MM.1S (cell line): ENCODE data around the gene GSG1L.

Source experiments
- DNase-seq: peaks from one replicate; pipeline ENCODE4 v3.0.0-alpha.2; 2015
- H2AFZ ChIP-seq: fragments of 300-600 bp; sonication (generic); 2 replicates; pipeline ENCODE4 v1.6.0; 2016; ENCODE audit warnings: antibody characterized with exemption, low read length
- H3F3A ChIP-seq: fragments of 300-600 bp; sonication (generic); 2 replicates; pipeline ENCODE4 v1.6.1; 2016; ENCODE audit warnings: mild to moderate bottlenecking, antibody characterized with exemption, low read length, moderate library complexity, mixed read lengths; ENCODE audit not compliant: insufficient read depth
- H3K27ac ChIP-seq: fragments of 300-600 bp; sonication (generic); 2 replicates; pipeline ENCODE4 v1.5.1; 2016; ENCODE audit warnings: mild to moderate bottlenecking, low read length
- H3K27me3 ChIP-seq: fragments of 300-600 bp; sonication (generic); replicated peaks from 2 replicates; pipeline ENCODE4 v1.6.0; 2016; ENCODE audit warnings: low read length; ENCODE audit not compliant: insufficient read depth
- H3K36me3 ChIP-seq: fragments of 300-600 bp; sonication (generic); replicated peaks from 2 replicates; pipeline ENCODE4 v1.6.1; 2016; ENCODE audit warnings: mild to moderate bottlenecking, low read length, mixed read lengths; ENCODE audit not compliant: insufficient read depth
- H3K4me1 ChIP-seq: fragments of 300-600 bp; sonication (generic); 2 replicates; pipeline ENCODE4 v1.6.1; 2016; ENCODE audit warnings: low read length, mixed read lengths
- H3K4me2 ChIP-seq: fragments of 300-600 bp; sonication (generic); 2 replicates; pipeline ENCODE4 v1.6.0; 2016; ENCODE audit warnings: low read depth, low read length
- H3K4me3 ChIP-seq: fragments of 300-600 bp; sonication (generic); 2 replicates; pipeline ENCODE4 v1.5.1; 2016; ENCODE audit warnings: low read length, mixed read lengths
- H3K79me2 ChIP-seq: fragments of 300-600 bp; sonication (generic); 2 replicates; pipeline ENCODE4 v1.6.1; 2016; ENCODE audit warnings: mixed run types, low read length, mixed read lengths
- H3K9ac ChIP-seq: fragments of 300-600 bp; sonication (generic); 2 replicates; pipeline ENCODE4 v1.6.1; 2016; ENCODE audit warnings: low read length, mixed read lengths
- H3K9me2 ChIP-seq: fragments of 300-600 bp; sonication (generic); replicated peaks from 2 replicates; pipeline ENCODE4 v1.6.1; 2016; ENCODE audit warnings: mild to moderate bottlenecking, low read length, mixed read lengths; ENCODE audit not compliant: insufficient read depth
- H3K9me3 ChIP-seq: fragments of 300-600 bp; sonication (generic); replicated peaks from 2 replicates; pipeline ENCODE4 v1.6.1; 2016; ENCODE audit warnings: mild to moderate bottlenecking, low read length, mixed read lengths; ENCODE audit not compliant: insufficient read depth
- H4K20me1 ChIP-seq: fragments of 300-600 bp; sonication (generic); 2 replicates; pipeline ENCODE4 v1.6.1; 2016; ENCODE audit warnings: mild to moderate bottlenecking, low read length, moderate library complexity, mixed read lengths; ENCODE audit not compliant: insufficient read depth
- CTCF ChIP-seq: fragments of 300-600 bp; sonication (generic); IDR thresholded peaks from 2 replicates; pipeline ENCODE4 v1.5.1; 2016; ENCODE audit warnings: antibody characterized with exemption, low read length, mixed read lengths
- EZH2 ChIP-seq: fragments of 300-600 bp; sonication (generic); optimal IDR thresholded peaks from 2 replicates; pipeline ENCODE3; 2017; ENCODE audit warnings: low read depth, mild to moderate bottlenecking, antibody characterized with exemption, low read length, mixed read lengths
- EZH2phosphoT487 ChIP-seq: fragments of 300-600 bp; sonication (generic); IDR thresholded peaks from 2 replicates; pipeline ENCODE4 v1.6.1; 2018; ENCODE audit warnings: antibody characterized with exemption, low read length

Gene GSG1L

DNA sequence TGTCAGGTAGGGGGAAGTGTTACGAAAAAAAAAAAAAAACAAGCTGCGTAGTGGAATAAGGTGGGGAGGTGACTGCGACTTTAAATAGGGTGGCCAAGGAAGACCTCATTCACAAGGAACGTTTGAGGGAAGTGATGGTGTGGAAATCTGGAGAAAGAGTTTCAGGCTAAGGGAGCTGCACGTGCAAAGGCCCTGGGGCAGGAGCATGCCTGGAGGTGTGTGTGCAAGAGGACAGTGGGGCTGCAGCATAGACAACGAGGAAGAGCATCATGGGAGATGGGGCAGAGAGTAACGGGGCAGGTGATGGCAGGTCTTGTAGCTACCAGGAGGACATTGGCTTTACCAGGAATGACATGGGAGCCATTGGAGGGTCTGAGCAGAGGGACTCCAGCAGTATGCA, 12.0 kb downstream of the GSG1L start:
- H3K27ac ChIP-seq = no peak overlapping the region
- no peaks in the 10 kb centered on the region for H3K36me3 ChIP-seq
- TF ChIP-seq CTCF (no peak), EZH2phosphoT487 (no peak), EZH2 (no peak)
- H3F3A ChIP-seq = no peaks in the 10 kb centered on the region
- peaks cover 25% of the 10 kb centered on the region for H3K27me3 ChIP-seq
- H3K4me2 ChIP-seq = no peak overlapping the region
- no peaks in the 10 kb centered on the region for H4K20me1 ChIP-seq
- no peaks in the 10 kb centered on the region for H3K9me3 ChIP-seq
- H3K4me3 ChIP-seq = no peak overlapping the region
- no peaks in the 10 kb centered on the region for H3K9me2 ChIP-seq
- no peak overlapping the region for H3K9ac ChIP-seq
- no peak for DNase-seq
- H3K4me1 ChIP-seq = no peaks in the 10 kb centered on the region
- no peaks in the 10 kb centered on the region for H3K79me2 ChIP-seq
- no peak overlapping the region for H2AFZ ChIP-seq

DNA sequence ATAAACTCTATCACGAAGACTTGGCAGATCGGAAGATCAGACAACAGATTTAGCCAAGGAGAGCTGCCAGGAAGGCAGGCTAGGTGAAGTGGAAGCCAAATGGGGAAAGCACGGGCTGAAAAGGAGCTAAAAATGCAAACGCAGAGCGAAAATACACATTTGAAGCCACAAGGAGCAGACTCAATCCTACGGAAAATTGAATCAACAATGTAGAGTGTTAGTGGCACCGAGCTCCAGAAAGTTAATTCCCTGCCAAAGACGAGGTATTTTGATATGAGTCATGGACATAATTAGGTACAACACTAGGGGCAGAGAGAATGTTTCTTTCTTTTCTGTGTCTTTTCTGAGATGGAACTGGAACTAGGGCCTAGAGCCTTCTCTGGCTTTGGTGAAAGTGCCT, 20.7 kb downstream of the GSG1L start:
- Histone ChIP-seq H3K9me3 (no peaks in the 10 kb centered on the region), H3K4me3 (no peak overlapping the region), H3K36me3 (no peaks in the 10 kb centered on the region), H3K27ac (no peak overlapping the region), H3K4me2 (no peak overlapping the region), H3F3A (no peaks in the 10 kb centered on the region), H2AFZ (no peak overlapping the region), H3K79me2 (no peaks in the 10 kb centered on the region), H3K27me3 (no peaks in the 10 kb centered on the region; the same call in 1 of the 2 replicates), H4K20me1 (no peaks in the 10 kb centered on the region), H3K9ac (no peak overlapping the region), H3K4me1 (no peaks in the 10 kb centered on the region), H3K9me2 (no peaks in the 10 kb centered on the region)
- TF ChIP-seq EZH2 (no peak), CTCF (no peak), EZH2phosphoT487 (no peak)
- DNase-seq = no peak

GRCh38 chr16:28041615-28042014, 21.9 kb downstream of the GSG1L start:
- no peak overlapping the region for H3K27ac ChIP-seq
- no peaks in the 10 kb centered on the region for H3K4me1 ChIP-seq
- no peak overlapping the region for H3K4me2 ChIP-seq
- H3K27me3 ChIP-seq = no peaks in the 10 kb centered on the region; the same call in 1 of the 2 replicates
- no peak for DNase-seq
- no peaks in the 10 kb centered on the region for H3K36me3 ChIP-seq
- H3F3A ChIP-seq = no peaks in the 10 kb centered on the region
- no peaks in the 10 kb centered on the region for H3K9me2 ChIP-seq
- H2AFZ ChIP-seq = no peak overlapping the region
- no peak overlapping the region for H3K9ac ChIP-seq
- no peak for TF ChIP-seq EZH2phosphoT487
- no peak for TF ChIP-seq EZH2
- H4K20me1 ChIP-seq = no peaks in the 10 kb centered on the region
- no peak overlapping the region for H3K4me3 ChIP-seq
- no peaks in the 10 kb centered on the region for H3K9me3 ChIP-seq
- H3K79me2 ChIP-seq = no peaks in the 10 kb centered on the region

GRCh38 chr16:28040039-28040438, 23.5 kb downstream of the GSG1L start:
- H3K27me3 ChIP-seq = no peaks in the 10 kb centered on the region; the same call in 1 of the 2 replicates
- no peak for DNase-seq
- H3K79me2 ChIP-seq = no peaks in the 10 kb centered on the region
- H3K4me3 ChIP-seq = no peak overlapping the region
- no peaks in the 10 kb centered on the region for H3K9me3 ChIP-seq
- H3K36me3 ChIP-seq = no peaks in the 10 kb centered on the region
- no peaks in the 10 kb centered on the region for H3K9me2 ChIP-seq
- no peak overlapping the region for H3K9ac ChIP-seq
- no peaks in the 10 kb centered on the region for H4K20me1 ChIP-seq
- no peak for TF ChIP-seq CTCF
- no peak for TF ChIP-seq EZH2
- no peak for TF ChIP-seq EZH2phosphoT487
- no peak overlapping the region for H2AFZ ChIP-seq
- H3K4me2 ChIP-seq = no peak overlapping the region
- no peaks in the 10 kb centered on the region for H3F3A ChIP-seq
- H3K27ac ChIP-seq = no peak overlapping the region
- H3K4me1 ChIP-seq = no peaks in the 10 kb centered on the region
